Left cardiac atrium (tissue), 4 donors: ENCODE results near the gene IGFALS. TPM values are rescaled to one million over a fixed set of nuclear protein-coding genes. Genes with fewer than 3 reads are reported as not detected.
A peak's percentile ranks its signal among the peaks of the same experiment; 100 is the strongest.
"Not testable (repeated sequence)": the region's sequence is repeated elsewhere in the genome, so short reads cannot be mapped to it uniquely, and the experiment has no call there.

Source experiments
- ATAC-seq, 2 donors: fragments of 200-7000 bp; cut with Tn5 transposase; one replicate each; pipeline ENCODE4 v1.9.1; 2020; ENCODE audit warnings: mild to moderate bottlenecking in 2 of 2, moderate library complexity in 2 of 2
- DNase-seq: peaks from one replicate; pipeline ENCODE4 v3.0.0-alpha.2; 2020
- intact Hi-C, 2 donors: fragments of 100-400 bp; cut with DNase I; formaldehyde crosslinking; loops; one replicate each; pipeline versions ENCODE4 v1.14.1 to v1.15.1; 2022 to 2023
- total RNA-seq, 2 donors: library from RNA; stranded (reverse); fragmentation: NEBNext Ultra II Directional; extraction: Animal tissue kit (Norgen Biotek cat#: 25700); gene quantifications; one replicate each; pipeline ENCODE4 v1.2.1, GENCODE V29; 2021
- donor health status: DM: no; HTN: yes; CAD: no.
- donor health status: DM: no; HTN: yes; CAD: no; lungs with severe emphysema.
- donor health status: DM: yes; HTN: yes; CAD: no.
- donor health status: Dilated cardiomyopathy.

IGFALS gene
- total RNA-seq, 2 donors from 2014 or later, result not detected

DNA sequence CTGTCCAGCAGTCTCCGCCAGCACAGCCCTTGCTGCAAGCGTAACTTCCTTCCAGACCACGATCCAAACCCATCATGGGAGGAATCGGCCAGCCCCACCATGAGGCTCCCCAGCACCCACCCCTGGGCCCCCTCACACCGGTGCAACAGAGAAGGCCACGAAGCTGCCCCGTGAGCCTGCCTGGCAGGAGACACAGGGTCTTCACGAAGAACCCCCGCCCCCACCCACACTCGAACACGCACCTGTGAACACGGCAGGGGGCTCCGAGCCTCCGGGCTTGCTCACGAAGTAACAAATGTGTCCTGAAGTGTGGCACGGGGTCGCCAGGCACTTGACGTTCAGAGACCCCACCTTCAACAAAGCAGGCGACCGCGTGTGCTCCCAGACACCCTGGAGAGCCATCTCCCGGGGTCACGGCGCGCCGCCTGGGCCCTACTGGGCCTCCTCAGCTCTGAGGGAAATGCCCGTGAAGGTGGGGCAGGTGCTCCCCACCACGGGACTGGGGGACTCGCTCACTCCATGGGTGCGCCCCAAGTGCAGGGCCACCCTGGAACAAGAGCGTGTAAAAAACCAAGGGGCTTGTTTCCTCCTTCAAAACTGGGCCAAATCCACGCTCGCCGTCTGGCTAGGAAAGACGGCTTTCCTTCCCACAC lies 25.5 kb upstream of the IGFALS start:
- intact Hi-C loops, result no loop called here
- DNase-seq, result no peak
- no peak for ATAC-seq

DNA sequence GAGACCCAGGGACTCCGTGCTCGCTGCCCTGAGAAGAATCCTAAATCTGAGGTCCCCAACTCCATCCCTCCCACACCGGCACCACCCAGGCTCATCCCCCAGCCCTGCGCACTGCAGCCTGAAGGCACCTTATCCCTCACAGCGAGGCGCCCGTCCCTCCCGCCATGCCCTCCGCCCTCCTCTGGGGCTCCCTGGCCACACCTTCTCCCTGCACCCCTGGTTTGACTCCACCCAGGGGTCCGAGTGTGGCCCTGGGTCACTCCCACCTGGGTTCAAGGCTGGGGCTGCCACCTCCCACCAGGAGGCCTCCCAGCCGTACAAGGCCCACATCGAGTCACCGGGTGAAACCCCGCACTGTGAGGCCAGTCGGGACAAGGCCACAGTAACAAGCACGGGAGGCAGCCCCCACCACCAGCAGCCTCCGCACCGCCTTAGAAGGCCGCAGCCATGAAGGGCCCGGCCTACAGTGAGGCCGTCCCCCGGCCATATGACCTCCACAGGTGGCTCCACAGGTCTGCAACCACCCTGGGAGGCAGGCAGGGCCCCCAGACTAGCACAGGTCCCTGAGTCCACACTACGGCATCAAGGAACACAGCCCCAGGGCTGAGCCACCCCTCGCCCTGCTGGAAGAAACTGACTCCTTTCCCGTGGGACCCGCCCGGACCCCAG lies 24.8 kb upstream of the IGFALS start:
- ATAC-seq (peak in 1 of 2 donors; percentile 6), DNase-seq (no peak)
- intact Hi-C loops, result no loop called here

DNA sequence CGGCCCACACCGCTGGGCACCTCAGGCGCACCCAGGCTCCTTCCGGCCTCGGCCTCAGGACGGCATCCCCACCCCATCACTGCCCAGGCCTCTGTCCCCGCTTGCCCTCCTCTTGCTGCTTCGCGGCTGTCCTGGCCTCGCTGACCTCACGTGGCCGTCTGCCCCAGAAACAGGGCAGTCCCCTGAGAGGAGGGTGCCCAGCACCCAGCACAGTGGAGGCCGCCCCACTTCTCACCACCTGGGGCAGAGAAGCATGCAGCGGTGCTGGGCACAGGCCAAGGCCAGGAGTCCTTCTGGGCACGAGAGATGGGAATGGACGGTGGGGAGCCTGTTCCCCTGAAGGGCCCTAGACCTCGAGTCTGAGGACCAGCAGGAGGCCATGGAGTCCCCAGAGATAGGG lies 24.2 kb upstream of the IGFALS start:
- no peak for ATAC-seq
- no peak for DNase-seq
- intact Hi-C loops, result no loop called here

DNA sequence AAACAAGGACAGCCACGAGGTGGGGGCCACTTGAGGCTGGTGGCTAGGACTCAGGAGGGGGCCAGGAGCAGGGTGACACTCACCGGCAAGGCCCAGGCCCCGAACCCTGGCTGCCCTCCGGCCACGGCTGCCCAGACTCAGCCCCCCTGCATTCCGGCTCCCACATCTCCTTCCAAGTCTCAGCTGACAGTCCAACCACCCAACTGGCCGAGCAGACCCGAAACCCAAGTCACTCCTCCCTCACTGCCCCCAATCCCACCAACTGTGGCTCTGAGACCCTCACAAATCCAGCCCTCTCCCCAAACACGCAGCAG lies 23.7 kb upstream of the IGFALS start:
- DNase-seq, result no peak
- intact Hi-C loops, result no loop called here
- ATAC-seq, result no peak

DNA sequence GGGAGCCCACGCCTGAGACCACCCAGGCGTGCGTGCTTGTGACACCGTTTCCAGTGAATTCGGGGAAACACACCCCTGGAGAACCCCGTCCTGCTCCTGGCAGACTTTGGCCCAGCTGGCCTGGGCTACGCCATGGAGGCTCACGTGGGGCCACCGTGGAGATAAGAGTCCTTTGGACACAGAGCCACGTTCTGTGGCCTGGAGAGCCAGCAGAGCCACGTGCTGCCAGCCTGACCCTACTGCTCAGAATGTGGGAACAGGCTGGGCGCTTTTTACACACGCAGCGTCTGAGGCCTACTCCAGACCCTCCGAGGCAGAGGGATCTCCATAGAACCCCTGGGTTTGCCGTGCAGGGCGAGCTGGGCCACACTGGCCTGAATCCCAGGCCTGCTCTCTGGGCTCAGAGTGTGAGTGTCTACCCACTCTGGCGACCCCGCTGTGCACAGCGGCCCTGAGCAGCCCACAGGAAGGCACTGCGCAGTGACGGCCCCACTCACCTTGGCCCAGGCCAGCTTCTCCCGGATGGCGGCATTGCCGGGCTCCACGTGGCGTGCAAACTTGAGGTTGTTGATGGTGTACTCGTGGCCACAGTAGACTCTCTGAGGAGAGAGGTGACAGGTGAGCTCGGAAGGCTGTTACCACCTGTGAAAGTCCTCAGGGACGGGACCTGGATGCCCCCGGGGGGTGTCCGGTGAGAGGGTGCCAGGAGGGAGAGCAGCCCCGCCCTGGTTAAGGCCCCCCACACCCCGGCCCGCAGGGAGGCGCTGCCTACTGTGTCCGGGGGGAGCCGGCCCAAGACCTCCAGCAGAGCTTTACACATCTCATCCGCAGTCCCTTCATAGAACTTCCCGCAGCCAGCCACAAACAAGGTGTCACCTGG lies 23.1 kb upstream of the IGFALS start:
- intact Hi-C loops, result no loop called here
- ATAC-seq, result no peak
- no peak for DNase-seq

DNA sequence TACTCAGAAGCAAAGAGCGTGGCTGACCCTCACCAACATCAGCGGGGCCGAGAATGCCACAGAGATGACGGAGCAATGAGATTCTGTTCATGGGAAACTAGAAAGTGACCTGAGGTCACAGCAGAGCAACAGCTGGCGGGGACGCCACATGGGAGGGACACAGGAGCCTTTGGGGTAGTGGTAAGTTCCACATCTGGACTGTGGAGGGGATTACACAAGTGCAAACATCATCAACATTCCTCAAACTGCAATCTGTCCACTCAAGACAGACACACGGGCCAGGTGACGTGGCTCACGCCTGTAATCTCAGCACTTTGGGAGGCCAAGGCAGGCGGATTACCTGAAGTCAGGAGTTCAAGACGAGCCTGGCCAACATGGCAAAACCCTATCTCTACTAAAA lies 22.0 kb upstream of the IGFALS start:
- ATAC-seq, result no peak
- no peak for DNase-seq
- intact Hi-C loops, result no loop called here

DNA sequence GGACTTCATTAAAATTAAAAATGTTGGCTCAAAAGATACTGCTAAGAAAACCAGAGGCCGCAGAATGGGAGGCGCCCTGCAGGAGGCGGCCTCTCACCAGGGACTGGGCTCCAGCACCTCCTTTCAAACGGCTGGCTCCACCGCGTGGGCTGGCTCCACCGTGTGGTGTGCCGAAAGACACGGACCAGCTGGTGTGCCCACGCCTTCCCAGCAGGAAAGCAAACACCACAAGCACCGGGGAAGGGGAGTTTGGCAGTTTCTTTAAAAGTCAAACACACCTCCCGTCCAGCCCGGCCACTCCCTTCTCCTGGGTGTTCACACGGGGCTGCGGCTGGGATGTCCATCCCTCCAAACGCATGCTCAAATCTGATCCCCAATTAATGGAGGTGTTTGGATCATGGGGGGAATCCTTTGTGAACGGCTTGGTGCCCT lies 19.2 kb upstream of the IGFALS start:
- intact Hi-C loops, result no loop called here
- ATAC-seq (peak; percentile 90 to 95), DNase-seq (peak; percentile 71)

DNA sequence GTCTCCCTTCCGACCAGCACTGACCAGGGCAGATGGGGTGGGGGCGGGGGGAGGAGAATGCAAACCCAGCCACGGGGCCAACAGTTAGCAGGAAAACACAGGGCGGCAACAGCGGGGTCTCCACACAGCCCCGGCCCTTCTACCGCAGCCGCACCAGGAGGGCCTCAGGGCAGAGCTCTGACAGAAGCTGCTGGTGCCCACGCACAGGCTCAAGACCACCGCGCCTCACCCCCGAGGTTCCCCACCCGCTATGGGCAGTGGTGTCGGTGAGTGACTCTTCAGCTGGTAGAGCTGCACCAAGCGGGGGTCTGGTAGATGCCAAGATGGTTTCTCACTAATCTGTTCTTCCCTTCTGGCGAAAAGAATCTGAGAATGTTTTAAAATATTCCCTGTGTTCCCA lies 17.0 kb upstream of the IGFALS start:
- DNase-seq (no peak), ATAC-seq (no peak)
- intact Hi-C loops, result no loop called here

DNA sequence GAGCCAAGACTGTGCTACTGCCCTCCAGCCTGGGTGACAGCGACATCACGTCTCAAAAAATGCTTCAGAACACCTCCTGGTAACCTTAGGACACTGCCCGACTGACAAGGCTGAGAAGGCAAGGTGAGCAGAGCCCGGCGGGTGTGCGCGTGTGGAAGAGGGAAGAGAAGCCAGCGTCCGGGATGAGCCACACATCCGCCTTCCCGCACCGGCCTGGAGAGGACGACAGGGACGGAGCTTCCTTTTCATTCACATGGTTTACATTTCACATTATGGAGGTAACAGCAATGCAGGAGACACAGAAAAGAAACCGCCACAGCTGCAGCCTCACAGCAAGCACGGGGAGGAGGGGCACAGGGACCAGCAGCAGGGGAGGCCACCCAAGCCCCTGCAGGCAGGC lies 16.6 kb upstream of the IGFALS start:
- ATAC-seq (no peak), DNase-seq (no peak)
- intact Hi-C loops, result no loop called here

DNA sequence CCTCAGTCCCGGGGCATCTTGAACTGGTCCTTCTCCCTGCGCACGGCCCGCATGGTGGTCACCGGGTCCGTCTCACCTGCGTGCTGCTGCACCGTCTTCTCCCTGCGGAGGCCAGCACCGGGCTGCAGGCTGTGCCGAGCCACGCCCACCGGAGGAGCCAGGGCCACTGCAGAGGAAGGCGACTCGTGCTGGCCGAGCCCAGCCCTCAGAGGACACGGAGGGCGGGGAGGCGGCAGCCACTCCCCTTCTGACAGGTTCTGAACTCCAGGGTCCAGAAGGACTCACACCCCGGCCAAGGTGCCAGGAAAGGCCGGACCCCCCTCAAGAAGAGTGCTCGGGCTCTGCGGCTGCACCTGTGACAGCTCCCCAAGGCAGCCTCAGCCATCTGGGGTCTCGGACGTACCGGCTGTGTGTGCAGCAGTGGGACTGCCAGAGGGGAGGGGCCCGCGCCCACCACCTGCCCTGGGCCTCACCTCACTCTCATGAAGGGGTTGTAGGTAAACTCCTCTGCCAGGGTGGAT lies 15.8 kb upstream of the IGFALS start:
- peak; percentile 14 for DNase-seq
- intact Hi-C loops, result no loop called here
- no peak for ATAC-seq

DNA sequence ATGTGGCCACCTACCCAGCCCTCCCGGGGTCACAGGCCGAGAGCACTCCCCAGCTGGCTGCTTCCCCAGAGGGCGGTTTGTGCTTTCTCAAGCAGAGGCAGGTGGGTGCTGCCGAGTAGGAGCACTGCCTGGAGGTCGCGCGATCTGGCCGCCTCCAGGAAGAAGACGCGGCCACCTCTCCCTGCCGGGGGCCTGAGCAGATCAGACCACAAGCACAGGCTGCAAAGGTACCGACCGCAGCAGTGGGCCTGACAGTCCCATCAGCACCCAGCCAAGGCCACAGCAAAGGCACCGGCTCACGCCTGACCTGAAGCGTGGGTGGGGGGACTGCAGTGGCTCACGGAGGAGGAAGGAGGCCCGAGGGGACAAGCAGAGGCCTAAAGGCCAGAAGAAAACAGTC lies 15.2 kb upstream of the IGFALS start:
- intact Hi-C loops, result no loop called here
- ATAC-seq (no peak), DNase-seq (no peak)

DNA sequence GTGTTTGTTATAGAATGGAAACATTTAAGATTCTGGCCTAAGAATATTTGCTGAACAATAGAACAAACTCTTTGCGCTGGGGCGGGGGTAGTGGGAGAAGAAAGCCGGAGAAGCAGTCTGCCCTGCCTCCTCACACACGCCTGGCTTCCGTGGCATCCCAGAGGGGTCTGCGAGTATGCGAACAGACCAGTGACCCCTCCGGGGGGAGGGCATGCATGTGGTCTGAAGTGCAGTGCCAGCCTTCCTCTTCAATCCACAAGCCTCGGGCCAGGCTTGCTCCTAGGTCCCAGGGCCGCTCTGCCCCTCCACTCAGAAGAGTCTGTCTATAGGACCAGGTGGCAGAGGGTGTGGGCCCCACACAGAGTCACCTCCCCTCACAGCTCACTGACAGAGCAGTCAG lies 14.1 kb upstream of the IGFALS start:
- DNase-seq (peak; percentile 12), ATAC-seq (no peak)
- intact Hi-C loops, result no loop called here

DNA sequence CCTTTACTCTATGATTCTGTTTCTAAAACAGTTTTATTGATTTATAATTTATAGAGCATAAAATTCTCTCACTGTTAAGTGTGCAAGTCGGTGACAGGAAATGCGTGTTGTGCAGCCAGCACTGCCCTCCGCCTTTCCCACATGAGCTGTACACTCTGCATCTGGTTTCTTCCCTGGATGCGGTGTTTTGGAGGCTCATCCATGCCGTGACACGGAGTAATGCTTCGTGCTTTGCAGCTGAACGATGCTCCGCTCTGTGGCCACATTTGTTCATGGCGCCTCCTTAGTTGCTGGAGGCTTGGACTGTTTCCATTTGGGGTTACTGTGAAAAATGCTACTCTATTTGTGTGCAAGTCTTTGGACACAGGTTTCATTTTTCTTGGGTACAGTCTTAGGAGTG lies 7.2 kb upstream of the IGFALS start:
- ATAC-seq (no peak), DNase-seq (no peak)
- intact Hi-C loops, result no loop called here

DNA sequence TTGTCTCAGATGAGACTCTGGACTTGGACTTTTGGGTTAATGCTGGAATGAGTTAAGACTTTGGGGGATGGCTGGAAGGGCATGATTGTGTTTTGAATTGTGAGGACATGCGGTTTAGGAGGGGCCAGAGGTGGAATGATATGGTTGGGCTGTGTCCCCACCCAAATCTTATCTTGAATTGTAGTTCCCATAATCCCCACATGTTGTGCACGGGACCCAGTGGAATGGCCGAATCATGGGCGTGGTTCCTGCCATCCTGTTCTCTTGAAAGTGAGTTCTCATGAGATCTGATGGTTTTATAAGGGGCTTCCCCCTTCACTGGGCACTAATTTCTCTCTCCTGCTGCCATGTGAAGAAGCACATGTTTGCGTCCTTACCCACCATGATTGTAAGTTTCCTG lies 5.8 kb upstream of the IGFALS start:
- ATAC-seq, intact Hi-C loops, DNase-seq: not testable (repeated sequence)

DNA sequence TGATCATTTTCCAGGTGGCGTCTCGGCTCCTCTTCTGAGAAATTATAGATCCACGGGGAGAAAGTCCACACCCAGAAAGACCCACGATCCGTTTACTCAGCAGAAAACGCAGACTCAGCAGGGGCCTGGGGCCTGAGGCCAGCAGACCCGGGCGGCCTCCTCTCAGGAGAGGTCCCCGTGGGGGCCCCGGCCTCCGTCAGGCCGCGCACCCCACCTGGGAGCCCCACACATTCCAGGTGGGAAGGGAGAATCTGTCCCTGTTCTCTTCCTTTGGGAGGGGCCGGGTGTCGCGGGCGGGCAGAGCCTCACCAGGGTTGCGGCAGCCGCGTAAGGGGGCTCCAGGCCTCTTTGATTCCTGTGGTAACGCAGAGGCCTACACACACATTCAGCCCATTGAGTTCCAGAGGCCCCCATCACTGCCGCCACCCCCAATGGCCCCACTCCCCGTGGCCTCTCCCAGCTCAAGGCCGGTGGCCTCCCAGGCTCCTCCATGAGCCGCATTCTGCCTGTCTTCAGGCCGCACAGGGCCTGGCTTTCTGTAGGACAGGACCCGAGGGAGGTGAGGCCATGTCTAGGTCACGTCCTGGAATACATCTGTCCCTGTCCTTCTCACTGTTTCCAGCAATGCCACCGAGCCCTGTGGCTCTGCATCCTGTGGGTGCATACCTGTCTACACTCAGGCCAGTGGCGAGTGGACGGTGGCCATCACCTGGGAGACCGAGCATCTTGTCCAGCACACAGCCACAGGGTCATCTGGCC lies 1.6 kb upstream of the IGFALS start:
- ATAC-seq (no peak), DNase-seq (peak; percentile 8)
- intact Hi-C loops, result no loop called here

DNA sequence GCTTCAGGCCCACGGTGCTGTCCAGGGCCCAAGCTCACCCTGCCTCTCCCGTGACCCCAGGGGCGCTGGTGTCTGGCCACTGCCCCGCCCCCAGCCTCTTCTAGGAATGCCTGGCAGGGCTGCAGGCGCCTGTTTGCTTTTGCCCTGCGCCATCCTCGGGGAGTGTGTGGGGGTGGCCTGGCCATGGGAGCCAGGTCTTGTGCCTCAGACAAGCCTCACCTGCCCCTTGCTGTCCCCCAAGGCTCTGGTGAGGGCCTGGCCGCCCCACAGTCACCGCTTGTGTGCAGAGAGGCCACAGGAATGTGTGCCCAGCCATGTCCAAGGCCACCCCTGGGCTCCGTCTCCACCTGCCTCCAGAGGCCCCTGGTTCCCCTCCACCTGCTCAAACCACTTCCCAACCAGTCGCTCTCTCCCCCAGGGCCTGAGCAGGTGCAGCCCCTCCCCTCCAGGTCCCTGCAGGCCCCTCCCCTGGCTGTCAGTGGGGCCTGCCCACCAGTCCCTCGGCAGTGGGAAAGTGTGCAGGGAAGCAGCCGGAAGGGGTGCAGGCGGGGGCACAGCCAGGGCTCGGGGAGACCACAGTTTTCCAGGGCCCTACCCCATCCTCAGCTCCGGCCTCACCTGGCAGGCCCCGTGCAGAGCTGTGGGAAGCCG lies 841 bp upstream of the IGFALS start:
- intact Hi-C loops, result no loop called here
- ATAC-seq (peak; percentile 3 to 7), DNase-seq (peak; percentile 16)

DNA sequence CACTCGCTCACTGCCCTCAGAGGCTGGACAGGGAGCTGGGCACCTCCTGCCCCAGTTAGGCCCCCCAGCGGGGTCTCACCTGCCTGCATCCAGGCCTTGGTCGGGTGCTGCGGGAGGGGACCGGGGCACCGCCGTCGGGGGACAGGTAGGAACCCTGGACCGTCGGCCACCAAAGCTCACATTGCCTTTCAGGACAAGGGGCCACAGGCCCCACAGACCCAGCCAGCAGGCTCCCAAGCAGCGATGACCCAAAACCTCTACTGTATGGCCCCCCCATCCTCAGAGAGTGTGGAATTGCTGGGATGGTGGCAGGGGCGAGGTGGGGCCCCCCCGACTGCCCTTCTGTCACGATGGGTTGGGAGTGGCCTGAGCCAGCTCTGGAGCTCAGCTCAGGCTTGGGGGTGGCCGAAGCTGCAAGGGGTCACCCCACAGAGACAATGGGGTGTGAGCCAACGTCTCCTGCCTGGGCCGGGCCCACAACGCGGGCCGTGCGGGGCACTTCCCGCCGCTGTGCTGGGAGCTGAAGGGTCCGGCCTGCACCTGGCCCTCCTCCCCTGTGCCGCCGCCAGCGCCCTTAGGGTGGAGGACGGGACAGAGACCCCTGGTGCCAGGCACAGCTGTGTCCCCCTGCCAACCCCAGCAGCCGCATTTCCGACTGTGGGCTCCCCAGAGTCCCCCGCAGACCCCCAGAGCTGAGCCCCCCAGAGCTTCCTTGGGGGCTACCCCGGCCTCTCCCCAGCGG lies 498 bp downstream of the IGFALS start:
- intact Hi-C loops, result no loop called here
- peak; percentile 14 for DNase-seq
- no peak for ATAC-seq
